LNCAP (cell line): Measurements from ENCODE around the gene MEGF6.

Experiments used
- CTCF ChIP-seq: fragments of 450-650 bp; IDR thresholded peaks from 2 replicates; pipeline ENCODE4 v1.5.1; 2017; ENCODE audit warnings: mild to moderate bottlenecking

MEGF6 gene

GRCh38 chr1:3586986-3587759, 24.1 kb downstream of the MEGF6 start:
- TF ChIP-seq CTCF, result no peak

GRCh38 chr1:3585940-3586568, 25.3 kb downstream of the MEGF6 start:
- TF ChIP-seq CTCF, result no peak

GRCh38 chr1:3584915-3585314, 26.4 kb downstream of the MEGF6 start:
- TF ChIP-seq CTCF, result no peak

- no peak for TF ChIP-seq CTCF
Observed at GRCh38 chr1:3581296-3582036, 29.8 kb downstream of the MEGF6 start.

GRCh38 chr1:3580231-3580630, 31.1 kb downstream of the MEGF6 start:
- no peak for TF ChIP-seq CTCF

GRCh38 chr1:3579626-3580025, 31.7 kb downstream of the MEGF6 start:
- no peak for TF ChIP-seq CTCF

GRCh38 chr1:3578906-3579305, 32.4 kb downstream of the MEGF6 start:
- no peak for TF ChIP-seq CTCF
